HFF-Myc (cell line): Measurements from ENCODE around the gene SUMF1.
A peak's percentile ranks its signal among the peaks of the same experiment; 100 is the strongest.

Source experiments
- DNase-seq: peaks from one replicate; pipeline ENCODE4 v3.0.0-alpha.2; 2011; ENCODE audit warnings: low read depth; ENCODE audit errors: extremely low read depth
- H3K4me3 ChIP-seq: replicated peaks from 2 replicates; pipeline ENCODE4 v1.5.1; 2011; ENCODE audit warnings: low read depth, mild to moderate bottlenecking, control low read depth, low read length
- TF ChIP-seq, protein P1 (sequence below): IDR thresholded peaks from 2 replicates; pipeline ENCODE4 v1.5.1; 2012; ENCODE audit warnings: mild to moderate bottlenecking, low read depth, low read length, control low read depth; ENCODE audit errors: missing control alignments

SUMF1 gene

DNA sequence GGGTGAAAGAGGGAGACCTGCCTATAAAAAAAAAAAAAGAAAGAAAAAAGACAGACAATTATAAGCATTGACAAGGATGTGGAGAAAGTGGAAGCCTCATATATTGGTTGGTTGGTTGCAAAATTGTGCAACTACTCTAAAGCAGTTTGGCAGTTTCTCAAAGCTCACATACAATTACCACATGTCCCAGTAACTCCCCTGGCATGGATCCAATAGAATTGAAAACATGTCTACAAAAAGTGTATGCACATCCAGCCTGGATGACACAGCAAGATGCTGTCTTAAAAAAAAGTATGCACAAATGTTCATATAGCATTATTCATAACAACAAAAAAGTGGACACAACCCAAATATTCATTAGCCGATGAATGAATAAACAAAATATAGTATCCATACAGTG lies 144.4 kb downstream of the SUMF1 start:
- TF ChIP-seq, protein P1, sequence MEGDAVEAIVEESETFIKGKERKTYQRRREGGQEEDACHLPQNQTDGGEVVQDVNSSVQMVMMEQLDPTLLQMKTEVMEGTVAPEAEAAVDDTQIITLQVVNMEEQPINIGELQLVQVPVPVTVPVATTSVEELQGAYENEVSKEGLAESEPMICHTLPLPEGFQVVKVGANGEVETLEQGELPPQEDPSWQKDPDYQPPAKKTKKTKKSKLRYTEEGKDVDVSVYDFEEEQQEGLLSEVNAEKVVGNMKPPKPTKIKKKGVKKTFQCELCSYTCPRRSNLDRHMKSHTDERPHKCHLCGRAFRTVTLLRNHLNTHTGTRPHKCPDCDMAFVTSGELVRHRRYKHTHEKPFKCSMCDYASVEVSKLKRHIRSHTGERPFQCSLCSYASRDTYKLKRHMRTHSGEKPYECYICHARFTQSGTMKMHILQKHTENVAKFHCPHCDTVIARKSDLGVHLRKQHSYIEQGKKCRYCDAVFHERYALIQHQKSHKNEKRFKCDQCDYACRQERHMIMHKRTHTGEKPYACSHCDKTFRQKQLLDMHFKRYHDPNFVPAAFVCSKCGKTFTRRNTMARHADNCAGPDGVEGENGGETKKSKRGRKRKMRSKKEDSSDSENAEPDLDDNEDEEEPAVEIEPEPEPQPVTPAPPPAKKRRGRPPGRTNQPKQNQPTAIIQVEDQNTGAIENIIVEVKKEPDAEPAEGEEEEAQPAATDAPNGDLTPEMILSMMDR = no peak
- H3K4me3 ChIP-seq = no peak overlapping the region
- peak; percentile 71 for DNase-seq

DNA sequence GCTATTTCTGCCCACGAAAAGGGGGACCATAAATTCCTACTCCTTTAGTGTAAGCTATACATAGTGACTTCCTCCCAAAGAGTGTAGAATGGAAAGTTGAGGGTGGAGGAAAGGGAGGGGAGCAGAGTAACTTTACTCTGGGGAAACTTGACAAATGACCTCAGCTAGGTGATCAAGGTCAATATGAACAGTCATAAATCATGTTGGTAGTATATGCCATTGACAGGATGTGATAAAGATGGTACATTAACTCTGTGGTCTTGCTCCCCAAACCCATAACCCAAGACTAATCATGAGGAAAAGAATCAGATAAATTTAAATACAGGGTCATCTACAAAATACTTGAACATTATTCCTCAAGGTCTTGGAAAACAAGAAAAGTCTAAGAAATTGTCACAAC lies 145.3 kb downstream of the SUMF1 start:
- DNase-seq = no peak
- TF ChIP-seq, protein P1 = no peak
- H3K4me3 ChIP-seq = no peak overlapping the region

DNA sequence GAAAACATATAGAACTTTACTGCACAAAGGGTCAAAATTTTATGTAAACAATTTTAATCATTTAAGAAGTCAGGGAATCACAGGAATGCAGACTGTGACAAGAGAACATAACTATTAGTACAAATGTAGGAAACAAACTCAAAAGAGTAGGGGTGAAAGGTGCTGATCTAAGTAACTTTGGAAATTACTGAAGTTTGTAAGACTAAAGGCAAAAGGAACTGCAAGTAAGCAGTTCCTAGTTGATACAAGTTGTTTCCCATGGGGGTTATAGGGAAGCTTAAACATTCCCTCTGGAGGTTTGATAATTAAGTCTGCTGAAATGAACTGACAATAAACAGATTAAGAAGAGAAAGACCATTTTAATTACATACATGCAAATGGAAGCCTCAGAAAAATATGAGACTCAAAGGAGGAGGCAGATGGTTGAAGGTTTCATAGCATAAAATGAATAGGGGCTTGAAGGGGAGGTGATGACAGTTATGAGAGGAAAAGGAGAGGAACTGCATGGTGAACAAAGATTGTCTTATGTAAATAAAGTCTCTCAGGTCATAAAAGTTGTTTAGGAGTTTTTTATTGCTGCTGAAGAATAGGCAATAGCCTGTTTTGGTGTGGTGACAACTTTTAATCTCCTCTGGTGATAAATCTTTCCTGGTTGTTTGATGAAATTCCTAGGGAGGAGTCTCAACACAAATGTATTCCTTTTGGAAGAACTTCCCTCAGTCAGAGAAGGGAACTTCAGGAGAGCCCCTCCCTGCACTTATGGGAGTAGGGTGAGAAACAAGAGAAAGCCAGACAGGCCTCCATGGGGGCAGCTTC lies 146.8 kb downstream of the SUMF1 start:
- TF ChIP-seq, protein P1 = no peak
- H3K4me3 ChIP-seq = no peak overlapping the region
- DNase-seq = no peak

DNA sequence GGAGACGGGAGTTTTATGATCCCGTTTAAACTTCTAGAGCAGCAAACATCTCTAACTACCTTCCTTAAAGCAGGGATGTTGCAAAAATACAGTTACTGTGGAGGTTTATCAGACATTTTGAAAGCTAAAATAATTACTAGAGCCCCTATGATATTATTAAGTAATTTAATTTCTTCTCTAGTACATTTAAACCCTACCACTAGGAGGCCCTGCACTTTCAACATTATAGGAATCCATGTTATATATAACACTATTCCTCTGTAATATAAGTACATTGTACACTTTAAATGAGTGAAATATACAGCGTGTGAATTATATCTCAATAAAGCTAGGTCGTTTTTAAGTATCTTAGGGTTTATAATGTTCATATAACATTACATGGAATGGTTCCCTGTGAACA lies 152.4 kb downstream of the SUMF1 start:
- DNase-seq = no peak
- no peak overlapping the region for H3K4me3 ChIP-seq
- TF ChIP-seq, protein P1 = peak; percentile 5

DNA sequence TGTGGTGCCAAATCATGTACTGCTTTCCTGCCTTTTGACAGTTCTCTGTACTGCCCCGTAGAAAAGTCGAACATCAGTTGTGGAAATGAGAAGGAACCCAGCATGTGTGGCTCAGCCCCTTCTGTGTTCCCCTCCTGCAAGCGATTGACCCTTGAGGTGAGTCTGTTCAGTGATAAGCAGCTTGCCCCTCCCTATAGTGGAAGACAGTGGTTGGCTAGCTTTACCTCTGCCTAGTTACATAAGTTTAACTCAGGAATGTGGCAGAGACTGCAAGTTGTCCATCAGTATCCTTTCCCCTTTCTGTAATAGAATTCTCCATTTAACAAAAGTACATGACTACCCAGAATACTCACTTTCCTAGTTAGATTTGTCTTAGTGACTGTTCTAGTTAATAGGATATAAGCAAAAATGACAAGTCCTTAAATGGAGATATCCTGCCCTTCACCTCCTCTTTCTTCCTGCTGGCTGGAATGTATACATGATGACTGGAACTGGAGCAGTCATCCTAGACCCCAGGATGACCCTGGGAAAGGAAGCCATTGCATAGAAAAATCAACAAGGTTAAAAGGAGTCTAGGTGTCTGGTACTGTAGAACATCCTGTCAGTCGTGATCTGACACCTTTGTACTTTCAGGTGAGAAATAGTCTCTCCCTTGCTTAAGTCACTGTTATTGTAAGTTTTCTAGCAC lies 153.3 kb downstream of the SUMF1 start:
- TF ChIP-seq, protein P1 = no peak
- DNase-seq = no peak
- no peak overlapping the region for H3K4me3 ChIP-seq

DNA sequence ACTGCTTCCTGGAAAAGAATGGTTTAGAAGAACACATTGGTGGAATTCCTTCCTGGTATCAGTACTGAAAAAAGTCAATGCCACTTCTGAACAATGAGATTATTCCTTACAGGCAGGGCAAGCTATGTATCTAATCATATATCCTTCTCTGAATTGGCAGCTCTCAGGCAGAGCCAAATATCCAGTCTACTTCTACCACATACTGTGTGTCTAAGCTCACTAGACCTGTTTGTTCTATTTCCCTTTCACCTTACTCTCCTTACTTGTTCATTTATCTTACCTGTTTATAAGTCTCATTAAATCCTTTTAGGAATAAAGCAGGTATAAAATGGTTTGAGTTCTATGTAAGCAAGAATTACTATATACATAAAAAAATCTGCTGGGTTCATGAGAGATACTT lies 155.6 kb downstream of the SUMF1 start:
- no peak overlapping the region for H3K4me3 ChIP-seq
- DNase-seq = no peak
- TF ChIP-seq, protein P1 = no peak
